Nephron (organoid): Measurements from ENCODE around the gene USH2A.

Experiments used
- H3K27ac Mint-ChIP-seq, 3 experiments: 2 replicates each; pipeline ENCODE4 v1.8.0; 2020; ENCODE audit warnings: mixed read lengths in 3 of 3, mild to moderate bottlenecking in 2 of 3, moderate library complexity in 1 of 3
- H3K27me3 Mint-ChIP-seq: 2 replicates; pipeline ENCODE4 v1.8.0; 2021; ENCODE audit warnings: low read depth, mild to moderate bottlenecking, moderate library complexity, mixed read lengths
- H3K36me3 Mint-ChIP-seq: 2 replicates; pipeline ENCODE4 v1.8.0; 2020; ENCODE audit warnings: low read depth, mixed read lengths
- H3K4me1 Mint-ChIP-seq: 2 replicates; pipeline ENCODE4 v1.8.0; 2020; ENCODE audit warnings: mixed read lengths
- H3K4me3 Mint-ChIP-seq, 3 experiments: 2 replicates each; pipeline ENCODE4 v1.8.0; 2020; ENCODE audit warnings: mild to moderate bottlenecking in 3 of 3, mixed read lengths in 3 of 3, moderate library complexity in 2 of 3
- H3K9me3 Mint-ChIP-seq: 2 replicates; pipeline ENCODE4 v1.8.0; 2020; ENCODE audit warnings: mixed read lengths
- CTCF ChIP-seq, 3 experiments: fragments of 200-600 bp; sonication (generic); IDR thresholded peaks; one replicate each; pipeline ENCODE4 v1.5.0; 2021; ENCODE audit warnings: antibody characterized with exemption in 3 of 3; ENCODE audit not compliant: unreplicated experiment in 3 of 3

Gene USH2A

GRCh38 chr1:215661033-215661432, 762.2 kb downstream of the USH2A start:
- Mint-ChIP-seq H3K27me3 (no peaks in the 10 kb centered on the region), H3K9me3 (no peaks in the 10 kb centered on the region), H3K36me3 (no peaks in the 10 kb centered on the region), H3K4me3 (no peak overlapping the region), H3K4me1 (no peaks in the 10 kb centered on the region), H3K27ac (no peak overlapping the region)
- no peak for TF ChIP-seq CTCF (IDR thresholded peaks at IDR 0.05; ENCODE audit: unreplicated experiment in 3 of 3)

- no peak overlapping the region for H3K27ac Mint-ChIP-seq
Observed at GRCh38 chr1:215660259-215660658, 763.0 kb downstream of the USH2A start.

GRCh38 chr1:215657047-215657446, 766.2 kb downstream of the USH2A start:
- Mint-ChIP-seq H3K9me3 (no peaks in the 10 kb centered on the region), H3K27ac (no peak overlapping the region), H3K4me1 (no peaks in the 10 kb centered on the region), H3K4me3 (no peak overlapping the region), H3K36me3 (no peaks in the 10 kb centered on the region), H3K27me3 (no peaks in the 10 kb centered on the region)
- TF ChIP-seq CTCF (IDR thresholded peaks at IDR 0.05; ENCODE audit: unreplicated experiment in 3 of 3), result no peak

More at GRCh38 chr1:215660259-215660658, 763.0 kb downstream of the USH2A start:
- Mint-ChIP-seq H3K36me3 (no peaks in the 10 kb centered on the region), H3K27me3 (no peaks in the 10 kb centered on the region), H3K9me3 (no peaks in the 10 kb centered on the region), H3K4me1 (no peaks in the 10 kb centered on the region), H3K4me3 (no peak overlapping the region)
- no peak for TF ChIP-seq CTCF (IDR thresholded peaks at IDR 0.05; ENCODE audit: unreplicated experiment in 3 of 3)

- Mint-ChIP-seq H3K27ac (no peak overlapping the region), H3K9me3 (no peaks in the 10 kb centered on the region), H3K27me3 (peaks cover 4% of the 10 kb centered on the region), H3K4me3 (no peak overlapping the region), H3K36me3 (no peaks in the 10 kb centered on the region), H3K4me1 (no peaks in the 10 kb centered on the region)
- TF ChIP-seq CTCF (IDR thresholded peaks at IDR 0.05; ENCODE audit: unreplicated experiment in 3 of 3), result no peak
Observed at GRCh38 chr1:215652371-215652770, 770.9 kb downstream of the USH2A start.

GRCh38 chr1:215651867-215652266, 771.4 kb downstream of the USH2A start:
- Mint-ChIP-seq H3K4me1 (no peaks in the 10 kb centered on the region), H3K27me3 (peaks cover 4% of the 10 kb centered on the region), H3K9me3 (no peaks in the 10 kb centered on the region), H3K27ac (no peak overlapping the region), H3K4me3 (no peak overlapping the region), H3K36me3 (no peaks in the 10 kb centered on the region)
- TF ChIP-seq CTCF (IDR thresholded peaks at IDR 0.05; ENCODE audit: unreplicated experiment in 3 of 3), result no peak

- H3K4me1 Mint-ChIP-seq, result no peaks in the 10 kb centered on the region
- no peaks in the 10 kb centered on the region for H3K36me3 Mint-ChIP-seq
- peaks cover 4% of the 10 kb centered on the region for H3K27me3 Mint-ChIP-seq
- H3K9me3 Mint-ChIP-seq, result no peaks in the 10 kb centered on the region
- H3K27ac Mint-ChIP-seq, result no peak overlapping the region
- no peak overlapping the region for H3K4me3 Mint-ChIP-seq
- no peak for TF ChIP-seq CTCF (IDR thresholded peaks at IDR 0.05; ENCODE audit: unreplicated experiment in 3 of 3)
Observed at GRCh38 chr1:215650446-215651149, 772.6 kb downstream of the USH2A start.
